ENCODE data around the gene TM2D3.
"Not testable (repeated sequence)": the region's sequence is repeated elsewhere in the genome, so short reads cannot be mapped to it uniquely, and the experiment has no call there.

Gene TM2D3

DNA sequence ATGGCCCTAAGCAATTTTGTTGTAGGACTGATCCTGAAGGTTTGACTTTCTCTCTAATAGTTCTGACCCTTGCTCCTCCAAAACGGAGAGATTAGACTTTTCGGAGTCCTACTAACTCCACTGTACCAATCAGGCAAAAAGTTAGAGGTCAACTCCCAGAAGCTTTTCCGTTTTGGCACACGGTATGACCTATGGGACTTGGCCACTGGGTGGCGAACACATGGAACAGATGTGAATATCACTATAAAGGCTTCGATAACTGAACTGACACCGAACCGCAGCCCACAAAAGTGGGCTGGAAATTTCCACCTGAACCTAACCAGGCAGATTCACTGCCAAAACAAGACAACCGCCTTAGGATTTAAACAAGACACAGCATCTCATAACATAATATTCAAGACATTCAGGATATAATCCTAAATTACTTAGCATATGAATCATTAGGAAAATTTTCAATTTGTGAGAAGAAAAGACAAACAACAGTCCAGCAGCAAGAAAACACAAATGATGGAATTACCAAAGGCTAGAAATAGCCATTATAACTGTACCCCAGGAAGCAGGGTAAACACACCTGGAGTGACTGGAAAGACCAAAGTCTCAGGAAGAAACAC lies 12.2 kb upstream of the TM2D3 start:
- Mint-ChIP-seq H3K4me3 (no peak overlapping the region), H3K9me3 (peaks cover 18% of the 10 kb centered on the region), H3K27ac (no peak overlapping the region), H3K36me3 (ENCODE audit: low read depth) (peaks cover 47% of the 10 kb centered on the region), H3K27me3 (ENCODE audit: low read depth, poor library complexity) (no peaks in the 10 kb centered on the region), H3K4me1 (no peaks in the 10 kb centered on the region)
- no peak for DNase-seq
- TF ChIP-seq, protein P1, sequence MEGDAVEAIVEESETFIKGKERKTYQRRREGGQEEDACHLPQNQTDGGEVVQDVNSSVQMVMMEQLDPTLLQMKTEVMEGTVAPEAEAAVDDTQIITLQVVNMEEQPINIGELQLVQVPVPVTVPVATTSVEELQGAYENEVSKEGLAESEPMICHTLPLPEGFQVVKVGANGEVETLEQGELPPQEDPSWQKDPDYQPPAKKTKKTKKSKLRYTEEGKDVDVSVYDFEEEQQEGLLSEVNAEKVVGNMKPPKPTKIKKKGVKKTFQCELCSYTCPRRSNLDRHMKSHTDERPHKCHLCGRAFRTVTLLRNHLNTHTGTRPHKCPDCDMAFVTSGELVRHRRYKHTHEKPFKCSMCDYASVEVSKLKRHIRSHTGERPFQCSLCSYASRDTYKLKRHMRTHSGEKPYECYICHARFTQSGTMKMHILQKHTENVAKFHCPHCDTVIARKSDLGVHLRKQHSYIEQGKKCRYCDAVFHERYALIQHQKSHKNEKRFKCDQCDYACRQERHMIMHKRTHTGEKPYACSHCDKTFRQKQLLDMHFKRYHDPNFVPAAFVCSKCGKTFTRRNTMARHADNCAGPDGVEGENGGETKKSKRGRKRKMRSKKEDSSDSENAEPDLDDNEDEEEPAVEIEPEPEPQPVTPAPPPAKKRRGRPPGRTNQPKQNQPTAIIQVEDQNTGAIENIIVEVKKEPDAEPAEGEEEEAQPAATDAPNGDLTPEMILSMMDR (IDR thresholded peaks at IDR 0.05), result no peak

DNA sequence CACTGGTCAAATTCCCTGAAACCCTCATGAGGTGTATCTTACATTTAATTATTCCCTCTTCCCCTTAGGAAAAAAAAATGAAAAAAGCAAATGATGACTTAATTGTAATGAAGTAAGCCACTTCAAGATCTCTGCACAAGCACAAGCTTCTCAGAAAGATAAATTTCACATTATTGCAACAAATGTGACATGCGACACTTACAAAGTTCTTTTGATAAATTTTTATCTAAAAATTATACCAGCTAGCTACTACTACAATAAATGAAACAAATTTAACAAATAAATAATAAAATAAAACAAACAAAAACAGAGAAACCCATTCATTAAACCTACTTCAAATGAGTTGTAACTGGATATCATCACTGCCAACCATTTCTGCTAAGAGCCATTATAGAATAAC lies 10.0 kb upstream of the TM2D3 start:
- Mint-ChIP-seq H3K27ac (no peak overlapping the region), H3K4me3 (no peak overlapping the region), H3K36me3 (ENCODE audit: low read depth) (peaks cover 27% of the 10 kb centered on the region), H3K4me1 (no peaks in the 10 kb centered on the region), H3K27me3 (ENCODE audit: low read depth, poor library complexity) (no peaks in the 10 kb centered on the region), H3K9me3 (peaks cover 10% of the 10 kb centered on the region)
- TF ChIP-seq, protein P1 (IDR thresholded peaks at IDR 0.05), result no peak
- no peak for DNase-seq

DNA sequence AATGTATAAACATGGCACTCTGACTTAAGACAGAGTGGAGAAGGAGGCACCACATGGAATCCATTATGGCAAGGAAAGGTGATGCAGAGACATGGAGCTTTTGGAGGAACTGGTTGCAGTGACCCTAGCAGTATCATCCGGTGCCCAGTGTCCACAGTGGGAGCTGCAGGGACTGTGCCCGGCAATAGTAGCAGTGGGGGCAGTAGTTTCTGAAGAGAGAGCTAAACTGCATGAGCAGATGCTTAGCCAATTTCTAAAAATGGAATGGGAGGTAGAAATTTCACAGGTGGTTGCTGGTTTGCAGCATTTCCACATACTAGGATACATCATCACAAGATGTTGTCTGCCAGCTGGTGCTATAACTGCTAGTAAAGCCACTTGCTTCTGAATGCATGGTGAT lies 7.8 kb upstream of the TM2D3 start:
- DNase-seq, result no peak
- Mint-ChIP-seq H3K9me3 (no peaks in the 10 kb centered on the region), H3K27ac (no peak overlapping the region), H3K4me3 (no peak overlapping the region), H3K27me3 (ENCODE audit: low read depth, poor library complexity) (no peaks in the 10 kb centered on the region), H3K4me1 (no peaks in the 10 kb centered on the region), H3K36me3 (ENCODE audit: low read depth) (peaks cover 10% of the 10 kb centered on the region)
- TF ChIP-seq, protein P1 (IDR thresholded peaks at IDR 0.05), result no peak

DNA sequence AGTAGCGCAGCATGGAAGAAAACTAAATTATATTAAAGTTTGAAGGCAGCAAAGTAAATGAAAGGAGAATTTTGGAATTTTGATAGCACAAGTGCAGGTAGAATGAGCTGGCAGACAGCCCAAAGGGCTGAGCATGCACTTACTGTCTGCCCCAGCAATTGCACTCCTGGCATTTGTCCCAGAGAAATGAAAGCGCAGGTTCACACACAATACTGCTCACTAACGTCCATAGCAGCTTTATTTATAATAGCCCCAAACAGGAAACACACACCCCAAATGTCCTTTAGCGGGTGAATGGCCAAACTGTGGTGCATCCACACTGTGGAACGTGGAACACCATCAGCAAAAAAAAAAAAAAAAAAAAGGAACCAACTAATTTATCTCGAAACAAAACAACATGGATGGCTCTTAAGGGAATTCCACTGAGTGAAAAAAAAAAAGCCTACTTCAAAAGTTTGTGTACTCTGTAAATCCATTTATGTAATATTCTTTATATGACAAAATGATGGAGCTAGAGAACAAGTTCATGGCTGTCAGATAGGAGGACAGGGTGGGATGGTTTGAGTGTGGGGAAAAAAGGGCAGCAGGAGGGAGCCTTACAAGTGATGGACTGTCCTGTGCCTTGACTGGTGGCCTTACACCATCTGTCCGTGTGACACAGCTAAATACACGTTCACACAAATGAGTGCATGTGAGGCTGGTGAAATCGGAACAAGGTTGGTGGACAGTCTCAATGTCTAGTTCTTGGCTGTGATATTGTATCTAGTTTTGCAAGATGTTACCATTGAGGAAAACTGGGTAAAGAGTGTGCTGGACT lies 6.0 kb upstream of the TM2D3 start:
- Mint-ChIP-seq H3K4me1 (peaks cover 5% of the 10 kb centered on the region), H3K9me3 (no peaks in the 10 kb centered on the region), H3K4me3 (no peak overlapping the region), H3K36me3 (ENCODE audit: low read depth) (peaks cover 12% of the 10 kb centered on the region), H3K27me3 (ENCODE audit: low read depth, poor library complexity) (no peaks in the 10 kb centered on the region), H3K27ac (no peak overlapping the region)
- TF ChIP-seq, protein P1 (IDR thresholded peaks at IDR 0.05), result no peak
- no peak for DNase-seq

DNA sequence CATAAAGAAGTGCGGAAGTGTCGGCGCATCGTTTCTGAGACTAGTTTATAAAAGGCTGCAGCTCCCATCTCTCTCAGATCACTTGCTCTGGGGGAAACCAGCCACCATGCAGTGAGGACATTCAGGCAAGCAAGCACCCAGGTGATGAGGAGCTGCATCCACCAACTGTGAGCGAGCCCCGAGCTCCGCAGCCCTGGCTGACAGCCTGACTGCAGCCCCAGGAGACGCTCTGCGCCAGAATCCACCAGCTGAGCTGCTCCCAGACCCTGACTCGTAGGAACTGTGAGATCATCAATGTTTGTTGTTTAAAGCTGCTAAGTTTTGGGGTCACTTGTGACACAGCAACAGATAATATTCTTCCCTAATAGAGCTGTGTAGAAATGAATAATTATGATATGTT lies 5.0 kb upstream of the TM2D3 start:
- TF ChIP-seq, protein P1 (IDR thresholded peaks at IDR 0.05), result no peak
- DNase-seq, result no peak
- Mint-ChIP-seq H3K27ac (no peak overlapping the region), H3K36me3 (ENCODE audit: low read depth) (peaks cover 12% of the 10 kb centered on the region), H3K27me3 (ENCODE audit: low read depth, poor library complexity) (no peaks in the 10 kb centered on the region), H3K4me1 (peaks cover 5% of the 10 kb centered on the region), H3K9me3 (no peaks in the 10 kb centered on the region), H3K4me3 (no peak overlapping the region)

DNA sequence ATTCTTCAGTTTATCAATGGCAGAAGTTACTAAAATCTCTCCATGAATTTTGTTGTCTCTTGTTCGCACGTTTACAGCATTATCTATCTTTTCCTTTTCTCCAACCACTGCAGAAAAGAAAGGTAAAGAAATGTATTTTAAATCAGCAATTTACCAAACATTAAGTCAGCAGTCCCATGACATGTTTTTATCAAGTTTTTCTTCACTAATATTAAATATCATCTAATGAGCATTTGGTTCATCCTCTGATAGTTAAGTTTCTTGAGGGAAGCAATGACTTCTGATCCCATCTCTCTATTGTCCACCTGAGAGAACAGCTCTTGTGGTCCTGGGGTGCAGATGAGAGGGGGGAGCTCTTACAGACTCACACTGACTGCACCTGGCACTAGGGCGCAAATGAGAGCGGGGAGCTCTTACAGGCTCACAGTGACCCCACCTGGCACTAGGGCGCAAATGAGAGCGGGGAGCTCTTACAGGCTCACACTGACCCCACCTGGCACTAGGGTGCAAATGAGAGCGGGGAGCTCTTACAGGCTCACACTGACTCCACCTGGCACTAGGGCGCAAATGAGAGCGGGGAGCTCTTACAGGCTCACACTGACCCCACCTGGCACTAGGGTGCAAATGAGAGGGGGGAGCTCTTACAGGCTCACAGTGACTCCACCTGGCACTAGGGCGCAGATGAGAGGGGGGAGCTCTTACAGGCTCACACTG lies 2.6 kb upstream of the TM2D3 start:
- H3K36me3 Mint-ChIP-seq (ENCODE audit: low read depth); DNase-seq; H3K27me3 Mint-ChIP-seq (ENCODE audit: low read depth, poor library complexity); H3K4me3 Mint-ChIP-seq; H3K27ac Mint-ChIP-seq; H3K9me3 Mint-ChIP-seq: not testable (repeated sequence)
- H3K4me1 Mint-ChIP-seq, result peaks cover 23% of the 10 kb centered on the region
